GM19324 (cell line): ENCODE data around the gene SEC14L3.

Experiments
- ATAC-seq: cut with Tn5 transposase; IDR thresholded peaks from one replicate; pipeline ENCODE4 v1.9.1; 2021; ENCODE audit warnings: mild to moderate bottlenecking, moderate library complexity; ENCODE audit not compliant: unreplicated experiment, low FRiP score

SEC14L3 gene

GRCh38 chr22:30447656-30448055 lies 24.2 kb downstream of the SEC14L3 start:
- ATAC-seq, result no peak

GRCh38 chr22:30445438-30446145 lies 26.2 kb downstream of the SEC14L3 start:
- ATAC-seq, result no peak

GRCh38 chr22:30444632-30445437 lies 27.0 kb downstream of the SEC14L3 start:
- no peak for ATAC-seq

- no peak for ATAC-seq
These were observed 30.7 kb downstream of the SEC14L3 start for GRCh38 chr22:30441088-30441487.

GRCh38 chr22:30439836-30440235 lies 32.0 kb downstream of the SEC14L3 start:
- no peak for ATAC-seq

- no peak for ATAC-seq
These were observed 32.6 kb downstream of the SEC14L3 start for GRCh38 chr22:30439226-30439625.

- no peak for ATAC-seq
These were observed 33.3 kb downstream of the SEC14L3 start for GRCh38 chr22:30438559-30438958.

- ATAC-seq, result no peak
These were observed 35.6 kb downstream of the SEC14L3 start for GRCh38 chr22:30436196-30436595.

GRCh38 chr22:30435674-30436126 lies 36.1 kb downstream of the SEC14L3 start:
- ATAC-seq, result no peak

- ATAC-seq, result no peak
These were observed 37.0 kb downstream of the SEC14L3 start for GRCh38 chr22:30434843-30435242.

- ATAC-seq, result no peak
These were observed 38.0 kb downstream of the SEC14L3 start for GRCh38 chr22:30433773-30434172.

GRCh38 chr22:30433227-30433626 lies 38.6 kb downstream of the SEC14L3 start:
- ATAC-seq, result no peak

- ATAC-seq, result no peak
These were observed 39.3 kb downstream of the SEC14L3 start for GRCh38 chr22:30432520-30432919.

GRCh38 chr22:30432096-30432495 lies 39.7 kb downstream of the SEC14L3 start:
- no peak for ATAC-seq

- no peak for ATAC-seq
These were observed 40.9 kb downstream of the SEC14L3 start for GRCh38 chr22:30430933-30431332.

GRCh38 chr22:30429887-30430286 lies 41.9 kb downstream of the SEC14L3 start:
- ATAC-seq, result no peak

GRCh38 chr22:30427871-30428270 lies 43.9 kb downstream of the SEC14L3 start:
- no peak for ATAC-seq

- no peak for ATAC-seq
These were observed 45.1 kb downstream of the SEC14L3 start for GRCh38 chr22:30426388-30427353.

- no peak for ATAC-seq
These were observed 46.0 kb downstream of the SEC14L3 start, which contains the start of gene MTFP1 for GRCh38 chr22:30425616-30426387. Gene MTFP1, plus strand, starts transcription at chr22:30425768. Its CDS starts 112 bp downstream, at chr22:30425880.

- ATAC-seq, result no peak
These were observed 46.5 kb downstream of the SEC14L3 start for GRCh38 chr22:30425327-30425615.
